IMR-90 (cell line): ENCODE data around the gene PBXIP1. TPM values are rescaled to one million over a fixed set of nuclear protein-coding genes. Genes with fewer than 3 reads are reported as not detected.

Experiments used
- ATAC-seq: fragments of 200-7000 bp; cut with Tn5 transposase; 2 replicates; pipeline ENCODE4 v1.9.1; 2020; ENCODE audit warnings: low read depth, mild to moderate bottlenecking, moderate library complexity
- BruUV-seq: library from RNA; stranded (reverse); fragments of 400-500 nt; replicated peaks from 2 replicates; lab custom pipeline; 2021; lab: Mats Ljungman, UMichigan
- CTCF ChIA-PET: fragments of 300-600 bp; formaldehyde crosslinking; extraction: SDS; loops from one replicate; lab custom pipeline; 2021; ENCODE audit warnings: antibody characterized with exemption; lab: Yijun Ruan, JAX
- POLR2A ChIA-PET: fragments of 300-600 bp; sonication (Branson Sonifier 250); formaldehyde crosslinking; loops from one replicate; lab custom pipeline; 2022; ENCODE audit warnings: antibody characterized with exemption; ENCODE audit not compliant: unreplicated experiment; lab: Charles Lee
- DNase-seq: peaks from one replicate; pipeline ENCODE4 v3.0.0; 2013
- H2AFZ ChIP-seq: replicated peaks from 2 replicates; pipeline ENCODE3; 2013; ENCODE audit warnings: low read length, mild to moderate bottlenecking; ENCODE audit not compliant: poor library complexity
- H2AK5ac ChIP-seq: 2 replicates; pipeline ENCODE4 v1.6.1; 2013; ENCODE audit warnings: low read depth, low read length, inconsistent platforms
- H2AK9ac ChIP-seq: replicated peaks from 2 replicates; pipeline ENCODE3; 2013; ENCODE audit warnings: mild to moderate bottlenecking, low read depth, low read length, moderate library complexity; ENCODE audit not compliant: poor library complexity
- H2BK120ac ChIP-seq: 2 replicates; pipeline ENCODE4 v1.6.1; 2013; ENCODE audit warnings: low read depth, low read length, inconsistent platforms
- H2BK15ac ChIP-seq: 3 replicates; pipeline ENCODE4 v1.6.1; 2013; ENCODE audit warnings: low read depth, low read length, inconsistent platforms
- H2BK20ac ChIP-seq: 2 replicates; pipeline ENCODE4 v1.6.1; 2013; ENCODE audit warnings: low read depth, mild to moderate bottlenecking, inconsistent platforms, low read length, moderate library complexity
- H2BK5ac ChIP-seq: 2 replicates; pipeline ENCODE4 v1.6.1; 2013; ENCODE audit warnings: mild to moderate bottlenecking, low read depth, low read length, inconsistent platforms; ENCODE audit not compliant: poor library complexity, severe bottlenecking
- H3K14ac ChIP-seq: replicated peaks from 2 replicates; pipeline ENCODE4 v1.6.1; 2013; ENCODE audit warnings: low read depth, low read length, inconsistent platforms
- H3K18ac ChIP-seq: 2 replicates; pipeline ENCODE4 v1.6.1; 2013; ENCODE audit warnings: low read depth, low read length, control low read depth
- H3K23ac ChIP-seq: 2 replicates; pipeline ENCODE4 v1.6.1; 2013; ENCODE audit warnings: low read depth, low read length, inconsistent platforms
- H3K27ac ChIP-seq: 2 replicates; pipeline ENCODE4 v1.5.1; 2013; ENCODE audit warnings: mild to moderate bottlenecking, control low read depth, low read length; ENCODE audit not compliant: insufficient read depth
- H3K27me3 ChIP-seq: 2 replicates; pipeline ENCODE4 v1.6.1; 2013; ENCODE audit warnings: low read length; ENCODE audit not compliant: control insufficient read depth, insufficient read depth
- H3K36me3 ChIP-seq: 2 replicates; pipeline ENCODE4 v1.6.1; 2013; ENCODE audit warnings: low read length, mixed read lengths; ENCODE audit not compliant: control insufficient read depth, insufficient read depth
- H3K4ac ChIP-seq: 2 replicates; pipeline ENCODE4 v1.6.1; 2013; ENCODE audit warnings: low read depth, low read length, inconsistent platforms
- H3K4me1 ChIP-seq: 2 replicates; pipeline ENCODE4 v1.6.1; 2013; ENCODE audit warnings: low read length, mixed read lengths; ENCODE audit not compliant: control insufficient read depth, insufficient read depth
- H3K4me2 ChIP-seq: 2 replicates; pipeline ENCODE4 v1.6.1; 2013; ENCODE audit warnings: low read depth, mild to moderate bottlenecking, control low read depth, low read length, moderate library complexity
- H3K4me3 ChIP-seq: 2 replicates; pipeline ENCODE4 v1.5.1; 2013; ENCODE audit warnings: low read depth, mild to moderate bottlenecking, control low read depth, low read length, moderate library complexity; ENCODE audit not compliant: insufficient read depth
- H3K56ac ChIP-seq: 2 replicates; pipeline ENCODE4 v1.6.1; 2013; ENCODE audit warnings: low read length, inconsistent platforms; ENCODE audit not compliant: insufficient read depth; ENCODE audit errors: extremely low read depth
- H3K79me1 ChIP-seq, 2 experiments: 2 replicates each; pipeline ENCODE4 v1.6.1; 2013; ENCODE audit warnings: low read length in 2 of 2, inconsistent platforms in 1 of 2, low read depth in 1 of 2
- H3K9ac ChIP-seq: 2 replicates; pipeline ENCODE4 v1.6.1; 2013; ENCODE audit warnings: low read depth, low read length, control low read depth
- H3K9me1 ChIP-seq: 2 replicates; pipeline ENCODE4 v1.6.1; 2013; ENCODE audit warnings: low read length, inconsistent platforms; ENCODE audit not compliant: insufficient read depth
- H3K9me3 ChIP-seq: 2 replicates; pipeline ENCODE4 v1.6.1; 2013; ENCODE audit warnings: low read length; ENCODE audit not compliant: control insufficient read depth, insufficient read depth
- H4K20me1 ChIP-seq: 2 replicates; pipeline ENCODE4 v1.6.1; 2013; ENCODE audit warnings: low read length, inconsistent platforms; ENCODE audit not compliant: insufficient read depth
- H4K5ac ChIP-seq: 2 replicates; pipeline ENCODE4 v1.6.1; 2013; ENCODE audit warnings: mild to moderate bottlenecking, low read depth, low read length, control low read depth
- H4K8ac ChIP-seq, 2 experiments: 2 replicates each; pipeline ENCODE4 v1.6.1; 2013; ENCODE audit warnings: low read depth in 2 of 2, low read length in 2 of 2, control low read depth in 1 of 2, inconsistent platforms in 1 of 2
- H4K91ac ChIP-seq: 2 replicates; pipeline ENCODE4 v1.6.1; 2013; ENCODE audit warnings: low read depth, low read length, inconsistent platforms; ENCODE audit not compliant: insufficient read depth
- CEBPB ChIP-seq: IDR thresholded peaks from 2 replicates; pipeline ENCODE4 v1.6.1; 2012; ENCODE audit warnings: low read depth, low read length, improper control_type of control experiment
- MAFK ChIP-seq: IDR thresholded peaks from 2 replicates; pipeline ENCODE4 v1.6.1; 2012; ENCODE audit warnings: low read depth, low read length, improper control_type of control experiment
- WGBS, 2 experiments: methylation state at CpG; one replicate each; pipeline versions ENCODE4 v1.1.5 to v1.1.7; 2013; ENCODE audit warnings: missing lambda C conversion rate in 2 of 2; ENCODE audit not compliant: insufficient read length in 1 of 2; ENCODE audit errors: extremely low coverage in 2 of 2; 5-methylcytosine and 5-hydroxymethylcytosine counted together
- dilution Hi-C: fragments of 300-500 bp; cut with HindIII; formaldehyde crosslinking; loops from one replicate; pipeline ENCODE4 v1.14.3; 2018; ENCODE audit warnings: low sequenced_read_pairs; ENCODE audit not compliant: unreplicated experiment
- in situ Hi-C: fragments of 300-500 bp; cut with MboI; formaldehyde crosslinking; loops from 3 replicates; pipeline ENCODE4 v1.14.3; 2019; ENCODE audit warnings: low sequenced_read_pairs, inconsistent platforms, mixed read lengths
- intact Hi-C: fragments of 100-400 bp; cut with micrococcal nuclease; formaldehyde crosslinking; loops from 2 replicates; pipeline ENCODE4 v1.10.0; 2022
- polyA plus RNA-seq, 3 experiments: library from polyadenylated mRNA; depleted of rRNA; stranded (reverse); fragments of >200 nt; gene quantifications; 2 replicates each; pipeline ENCODE4 v1.2.3, GENCODE V29; 2012; ENCODE audit warnings: low replicate concordance in 1 of 3
- total RNA-seq: library from RNA; depleted of rRNA; stranded (reverse); fragments of >200 nt; gene quantifications from 2 replicates; pipeline ENCODE4 v1.2.3, GENCODE V29; 2012

Gene PBXIP1
- total and polyA plus RNA-seq, 2 of the 4 experiments (the other 2 are of a cell fraction) = 28.3 to 44.2 TPM

DNA sequence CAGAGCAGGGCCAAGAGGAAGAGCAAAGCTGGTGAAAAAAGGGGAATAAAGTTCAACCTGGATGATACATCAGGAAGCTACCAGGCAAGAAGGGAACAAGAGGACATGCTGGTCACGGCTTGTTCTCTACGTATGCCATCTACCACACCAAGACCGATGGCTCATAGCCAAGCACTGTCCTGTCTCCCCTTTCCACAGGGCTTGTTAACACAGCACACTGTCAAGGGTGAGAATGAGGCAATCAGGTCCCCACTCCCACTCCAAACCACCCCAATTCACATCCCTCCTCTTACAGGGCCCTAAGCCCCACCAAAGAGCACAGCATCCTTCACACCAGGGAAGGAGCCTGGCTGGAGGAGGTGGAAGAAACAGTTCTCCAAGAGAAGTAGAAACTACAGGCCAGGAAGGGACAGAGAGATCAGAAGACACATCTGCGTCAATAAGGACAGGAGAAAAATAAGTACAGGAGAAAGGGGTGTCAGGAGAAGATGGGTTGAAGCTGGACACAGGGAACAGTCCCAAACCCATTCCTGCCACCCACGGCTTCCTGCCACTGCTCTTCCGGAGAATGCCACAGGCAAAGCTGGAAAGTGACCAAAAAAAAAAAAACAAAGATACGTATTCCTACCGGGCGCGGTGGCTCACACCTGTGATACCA, 15.6 kb upstream of the PBXIP1 start:
- POLR2A ChIA-PET = interaction anchor here (0.7 to 1.3 kb wide), 4 partner anchors 16 to 37 kb away, joined by 3 to 10 read pairs (median 4); partner anchors contain the start of gene PBXIP1
- CTCF ChIA-PET = interaction anchor here (1.3 to 2.2 kb wide), 3 partner anchors 12 to 114 kb away, joined by 5 to 9 read pairs (median 6); partner anchors contain the start of gene FLAD1

More for the DNA sequence above, 15.6 kb upstream of the PBXIP1 start:
- peaks cover 18% of the 10 kb centered on the region for H3K4me1 ChIP-seq
- H2AK5ac ChIP-seq = peak overlapping the region; percentile 100
- H2BK120ac ChIP-seq = peak overlapping the region; percentile 95
- peak overlapping the region; percentile 97 for H2BK5ac ChIP-seq
- no peak for DNase-seq
- dilution Hi-C loops (no loop called here), in situ Hi-C loops (no loop called here), intact Hi-C loops (loop anchor here (10.0 kb wide), 1 partner anchor 203 kb away; the partner anchor contains the start of genes KRTCAP2 and TRIM46)
- peak overlapping the region; percentile 100 for H4K91ac ChIP-seq
- ATAC-seq = no peak
- H4K20me1 ChIP-seq = peaks cover 33% of the 10 kb centered on the region
- peaks cover 7% of the 10 kb centered on the region for H3K9me1 ChIP-seq
- peak overlapping the region; percentile 92 for H3K56ac ChIP-seq
- peak overlapping the region; percentile 98 for H4K5ac ChIP-seq
- peak overlapping the region; percentile 98 for H3K18ac ChIP-seq
- peaks cover 19% of the 10 kb centered on the region for H3K36me3 ChIP-seq
- peak overlapping the region; percentile 71 for H2AFZ ChIP-seq
- peak overlapping the region; percentile 78 for H3K4me2 ChIP-seq
- H3K9ac ChIP-seq = peak overlapping the region; percentile 73
- peak overlapping the region; percentile 97 for H2BK20ac ChIP-seq
- TF ChIP-seq CEBPB = peak; percentile 25; the same call in 1 of the 2 replicates
- no peak for TF ChIP-seq MAFK
- H2BK15ac ChIP-seq = peak overlapping the region; percentile 99
- H3K14ac ChIP-seq = peak overlapping the region; percentile 99
- H3K4me3 ChIP-seq = no peak overlapping the region
- peak overlapping the region; percentile 99 for H2AK9ac ChIP-seq
- WGBS, 2 experiments = no CpG with 5 or more reads among the region's 10 CpGs
- H3K9me3 ChIP-seq = no peaks in the 10 kb centered on the region
- peak overlapping the region; percentile 100 for H3K23ac ChIP-seq
- H4K8ac ChIP-seq = peak overlapping the region; percentile 95 to 98
- BruUV-seq = no TSS peak
- H3K79me1 ChIP-seq = peaks cover 14 to 62% of the 10 kb centered on the region in 2 experiments
- H3K27ac ChIP-seq = peak overlapping the region; percentile 96
- peak overlapping the region; percentile 100 for H3K4ac ChIP-seq
- H3K27me3 ChIP-seq = no peaks in the 10 kb centered on the region
